ENCODE results near the gene SH3PXD2B. TPM values are rescaled to one million over a fixed set of nuclear protein-coding genes. Genes with fewer than 3 reads are reported as not detected.

Gene SH3PXD2B
- total RNA-seq, 1 experiment from 2014 or later: 64.1 TPM

- TF ChIP-seq, protein P1, sequence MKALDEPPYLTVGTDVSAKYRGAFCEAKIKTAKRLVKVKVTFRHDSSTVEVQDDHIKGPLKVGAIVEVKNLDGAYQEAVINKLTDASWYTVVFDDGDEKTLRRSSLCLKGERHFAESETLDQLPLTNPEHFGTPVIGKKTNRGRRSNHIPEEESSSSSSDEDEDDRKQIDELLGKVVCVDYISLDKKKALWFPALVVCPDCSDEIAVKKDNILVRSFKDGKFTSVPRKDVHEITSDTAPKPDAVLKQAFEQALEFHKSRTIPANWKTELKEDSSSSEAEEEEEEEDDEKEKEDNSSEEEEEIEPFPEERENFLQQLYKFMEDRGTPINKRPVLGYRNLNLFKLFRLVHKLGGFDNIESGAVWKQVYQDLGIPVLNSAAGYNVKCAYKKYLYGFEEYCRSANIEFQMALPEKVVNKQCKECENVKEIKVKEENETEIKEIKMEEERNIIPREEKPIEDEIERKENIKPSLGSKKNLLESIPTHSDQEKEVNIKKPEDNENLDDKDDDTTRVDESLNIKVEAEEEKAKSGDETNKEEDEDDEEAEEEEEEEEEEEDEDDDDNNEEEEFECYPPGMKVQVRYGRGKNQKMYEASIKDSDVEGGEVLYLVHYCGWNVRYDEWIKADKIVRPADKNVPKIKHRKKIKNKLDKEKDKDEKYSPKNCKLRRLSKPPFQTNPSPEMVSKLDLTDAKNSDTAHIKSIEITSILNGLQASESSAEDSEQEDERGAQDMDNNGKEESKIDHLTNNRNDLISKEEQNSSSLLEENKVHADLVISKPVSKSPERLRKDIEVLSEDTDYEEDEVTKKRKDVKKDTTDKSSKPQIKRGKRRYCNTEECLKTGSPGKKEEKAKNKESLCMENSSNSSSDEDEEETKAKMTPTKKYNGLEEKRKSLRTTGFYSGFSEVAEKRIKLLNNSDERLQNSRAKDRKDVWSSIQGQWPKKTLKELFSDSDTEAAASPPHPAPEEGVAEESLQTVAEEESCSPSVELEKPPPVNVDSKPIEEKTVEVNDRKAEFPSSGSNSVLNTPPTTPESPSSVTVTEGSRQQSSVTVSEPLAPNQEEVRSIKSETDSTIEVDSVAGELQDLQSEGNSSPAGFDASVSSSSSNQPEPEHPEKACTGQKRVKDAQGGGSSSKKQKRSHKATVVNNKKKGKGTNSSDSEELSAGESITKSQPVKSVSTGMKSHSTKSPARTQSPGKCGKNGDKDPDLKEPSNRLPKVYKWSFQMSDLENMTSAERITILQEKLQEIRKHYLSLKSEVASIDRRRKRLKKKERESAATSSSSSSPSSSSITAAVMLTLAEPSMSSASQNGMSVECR (CRISPR knock-in tag; IDR thresholded peaks at IDR 0.05; ENCODE audit: borderline replicate concordance): no peak
- TF ChIP-seq, protein P2, sequence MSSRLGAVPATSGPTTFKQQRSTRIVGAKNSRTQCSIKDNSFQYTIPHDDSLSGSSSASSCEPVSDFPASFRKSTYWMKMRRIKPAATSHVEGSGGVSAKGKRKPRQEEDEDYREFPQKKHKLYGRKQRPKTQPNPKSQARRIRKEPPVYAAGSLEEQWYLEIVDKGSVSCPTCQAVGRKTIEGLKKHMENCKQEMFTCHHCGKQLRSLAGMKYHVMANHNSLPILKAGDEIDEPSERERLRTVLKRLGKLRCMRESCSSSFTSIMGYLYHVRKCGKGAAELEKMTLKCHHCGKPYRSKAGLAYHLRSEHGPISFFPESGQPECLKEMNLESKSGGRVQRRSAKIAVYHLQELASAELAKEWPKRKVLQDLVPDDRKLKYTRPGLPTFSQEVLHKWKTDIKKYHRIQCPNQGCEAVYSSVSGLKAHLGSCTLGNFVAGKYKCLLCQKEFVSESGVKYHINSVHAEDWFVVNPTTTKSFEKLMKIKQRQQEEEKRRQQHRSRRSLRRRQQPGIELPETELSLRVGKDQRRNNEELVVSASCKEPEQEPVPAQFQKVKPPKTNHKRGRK (CRISPR knock-in tag; IDR thresholded peaks at IDR 0.05; ENCODE audit: borderline replicate concordance): no peak
- TF ChIP-seq SMAD3 (CRISPR knock-in tag; IDR thresholded peaks at IDR 0.05; ENCODE audit: borderline replicate concordance) (no peak), ZNF425 (CRISPR knock-in tag; conservative IDR thresholded peaks at IDR 0.05) (no peak), ATF1 (CRISPR knock-in tag; IDR thresholded peaks at IDR 0.05) (no peak), NFYB (CRISPR knock-in tag; conservative IDR thresholded peaks at IDR 0.05; ENCODE audit: low read depth) (no peak), TEAD1 (CRISPR knock-in tag; IDR thresholded peaks at IDR 0.05) (no peak), FOXK1 (CRISPR knock-in tag; IDR thresholded peaks at IDR 0.05) (no peak), SOX15 (CRISPR knock-in tag; IDR thresholded peaks at IDR 0.05) (no peak), ELF4 (CRISPR knock-in tag; IDR thresholded peaks at IDR 0.05; ENCODE audit: low read depth) (no peak), KAT7 (CRISPR knock-in tag; IDR thresholded peaks at IDR 0.05; ENCODE audit: borderline replicate concordance) (no peak)
- TF ChIP-seq, protein P3, sequence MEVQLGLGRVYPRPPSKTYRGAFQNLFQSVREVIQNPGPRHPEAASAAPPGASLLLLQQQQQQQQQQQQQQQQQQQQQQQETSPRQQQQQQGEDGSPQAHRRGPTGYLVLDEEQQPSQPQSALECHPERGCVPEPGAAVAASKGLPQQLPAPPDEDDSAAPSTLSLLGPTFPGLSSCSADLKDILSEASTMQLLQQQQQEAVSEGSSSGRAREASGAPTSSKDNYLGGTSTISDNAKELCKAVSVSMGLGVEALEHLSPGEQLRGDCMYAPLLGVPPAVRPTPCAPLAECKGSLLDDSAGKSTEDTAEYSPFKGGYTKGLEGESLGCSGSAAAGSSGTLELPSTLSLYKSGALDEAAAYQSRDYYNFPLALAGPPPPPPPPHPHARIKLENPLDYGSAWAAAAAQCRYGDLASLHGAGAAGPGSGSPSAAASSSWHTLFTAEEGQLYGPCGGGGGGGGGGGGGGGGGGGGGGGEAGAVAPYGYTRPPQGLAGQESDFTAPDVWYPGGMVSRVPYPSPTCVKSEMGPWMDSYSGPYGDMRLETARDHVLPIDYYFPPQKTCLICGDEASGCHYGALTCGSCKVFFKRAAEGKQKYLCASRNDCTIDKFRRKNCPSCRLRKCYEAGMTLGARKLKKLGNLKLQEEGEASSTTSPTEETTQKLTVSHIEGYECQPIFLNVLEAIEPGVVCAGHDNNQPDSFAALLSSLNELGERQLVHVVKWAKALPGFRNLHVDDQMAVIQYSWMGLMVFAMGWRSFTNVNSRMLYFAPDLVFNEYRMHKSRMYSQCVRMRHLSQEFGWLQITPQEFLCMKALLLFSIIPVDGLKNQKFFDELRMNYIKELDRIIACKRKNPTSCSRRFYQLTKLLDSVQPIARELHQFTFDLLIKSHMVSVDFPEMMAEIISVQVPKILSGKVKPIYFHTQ (CRISPR knock-in tag; IDR thresholded peaks at IDR 0.05): no peak
- TF ChIP-seq, protein P4, sequence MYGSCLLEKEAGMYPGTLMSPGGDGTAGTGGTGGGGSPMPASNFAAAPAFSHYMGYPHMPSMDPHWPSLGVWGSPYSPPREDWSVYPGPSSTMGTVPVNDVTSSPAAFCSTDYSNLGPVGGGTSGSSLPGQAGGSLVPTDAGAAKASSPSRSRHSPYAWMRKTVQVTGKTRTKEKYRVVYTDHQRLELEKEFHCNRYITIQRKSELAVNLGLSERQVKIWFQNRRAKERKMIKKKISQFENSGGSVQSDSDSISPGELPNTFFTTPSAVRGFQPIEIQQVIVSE (CRISPR knock-in tag; IDR thresholded peaks at IDR 0.05; ENCODE audit: borderline replicate concordance): no peak
Observed at GRCh38 chr5:172285226-172286143, 168.8 kb downstream of the SH3PXD2B start (continued).
